B cell (primary cell): ENCODE results near the gene GRB10. TPM values are rescaled to one million over a fixed set of nuclear protein-coding genes. Genes with fewer than 3 reads are reported as not detected.

Experiments used
- ATAC-seq: fragments of 200-7000 bp; cut with Tn5 transposase; one replicate; pipeline ENCODE4 v1.10.0; 2021; ENCODE audit warnings: low read depth, mild to moderate bottlenecking, moderate number of reproducible peaks, moderate library complexity
- CTCF ChIA-PET: fragments of 350-600 bp; sonication (Branson Sonifier 250); formaldehyde crosslinking; loops from one replicate; lab custom pipeline; 2021; ENCODE audit warnings: antibody characterized with exemption, inconsistent platforms; lab: Charles Lee
- POLR2A ChIA-PET: fragments of 350-600 bp; sonication (Branson Sonifier 250); formaldehyde crosslinking; loops from one replicate; lab custom pipeline; 2021; ENCODE audit warnings: antibody characterized with exemption; lab: Charles Lee
- DNase-seq: peaks from one replicate; pipeline ENCODE4 v3.0.0; 2013
- H2AFZ ChIP-seq: 2 replicates; pipeline ENCODE4 v1.6.1; 2012; ENCODE audit warnings: mild to moderate bottlenecking, low read depth, low read length; ENCODE audit not compliant: insufficient read depth, poor library complexity, severe bottlenecking
- H3K27ac ChIP-seq, 2 donors: 1 replicate in 1 of 2; 2 replicates in 1 of 2; pipeline ENCODE4 v1.5.1; 2012 to 2013; ENCODE audit warnings: low read length in 2 of 2, mild to moderate bottlenecking in 2 of 2, moderate library complexity in 1 of 2
- H3K27me3 ChIP-seq, 4 experiments: fragments of 200-600 bp in 1 of 4; sonication (generic) in 1 of 4; replicated peaks in 1 of 4; 1 replicate in 2 of 4; 2 replicates in 2 of 4; pipeline versions ENCODE4 v1.6.1 to v1.7.0; 2013 to 2016; ENCODE audit warnings: low read length in 3 of 4, mild to moderate bottlenecking in 2 of 4, mixed read lengths in 1 of 4, moderate library complexity in 1 of 4; ENCODE audit not compliant: insufficient read depth in 4 of 4, control insufficient read depth in 3 of 4; ENCODE audit errors: control extremely low read depth in 1 of 4
- H3K36me3 ChIP-seq, 2 experiments: replicated peaks in 1 of 2; 1 replicate in 1 of 2; 2 replicates in 1 of 2; pipeline versions ENCODE4 v1.6.1 to v1.7.1; 2013; ENCODE audit warnings: low read length in 1 of 2; ENCODE audit not compliant: insufficient read depth in 2 of 2, control insufficient read depth in 1 of 2; ENCODE audit errors: control extremely low read depth in 1 of 2, extremely low read depth in 1 of 2
- H3K4me1 ChIP-seq, 2 donors: fragments of 200-600 bp in 1 of 2; sonication (generic) in 1 of 2; 1 replicate in 1 of 2; 2 replicates in 1 of 2; pipeline versions ENCODE4 v1.5.1 to v1.6.1; 2013 to 2017; ENCODE audit warnings: low read length in 2 of 2; ENCODE audit not compliant: control insufficient read depth in 2 of 2, insufficient read depth in 2 of 2
- H3K4me2 ChIP-seq: replicated peaks from 2 replicates; pipeline ENCODE3; 2012; ENCODE audit warnings: mild to moderate bottlenecking, low read depth, low read length; ENCODE audit not compliant: poor library complexity, severe bottlenecking
- H3K4me3 ChIP-seq, 5 experiments: fragments of 200-600 bp in 1 of 5; sonication (generic) in 1 of 5; 1 replicate in 3 of 5; 2 replicates in 2 of 5; pipeline versions ENCODE4 v1.5.1 to v1.7.0; 2011 to 2016; ENCODE audit warnings: low read length in 4 of 5, mild to moderate bottlenecking in 4 of 5, low read depth in 2 of 5, control low read depth in 1 of 5, moderate library complexity in 1 of 5; ENCODE audit not compliant: insufficient read depth in 1 of 5; ENCODE audit errors: control extremely low read depth in 1 of 5, extremely low read depth in 1 of 5
- H3K79me2 ChIP-seq: fragments of 200-600 bp; sonication (generic); one replicate; pipeline ENCODE4 v1.6.0; 2016; ENCODE audit warnings: low read length; ENCODE audit not compliant: control insufficient read depth, insufficient read depth
- H3K9ac ChIP-seq: fragments of 200-600 bp; sonication (generic); 2 replicates; pipeline ENCODE4 v1.6.1; 2017; ENCODE audit warnings: mild to moderate bottlenecking, low read length, moderate library complexity
- H3K9me3 ChIP-seq, 3 donors: one replicate each; pipeline versions ENCODE4 v1.6.1 to v1.7.1; 2013; ENCODE audit warnings: low read length in 2 of 3; ENCODE audit not compliant: control insufficient read depth in 2 of 3, insufficient read depth in 1 of 3; ENCODE audit errors: control extremely low read depth in 1 of 3
- H4K20me1 ChIP-seq: 2 replicates; pipeline ENCODE4 v1.6.0; 2012; ENCODE audit warnings: mild to moderate bottlenecking, low read length; ENCODE audit not compliant: insufficient read depth, control insufficient read depth, poor library complexity, severe bottlenecking
- H3K27ac Mint-ChIP-seq: one replicate; pipeline ENCODE4 v1.8.0; 2021; ENCODE audit warnings: mixed read lengths
- H3K27me3 Mint-ChIP-seq: one replicate; pipeline ENCODE4 v1.8.0; 2021; ENCODE audit warnings: mixed read lengths
- H3K4me1 Mint-ChIP-seq: one replicate; pipeline ENCODE4 v1.8.0; 2021; ENCODE audit warnings: mixed read lengths
- H3K4me3 Mint-ChIP-seq: one replicate; pipeline ENCODE4 v1.8.0; 2021; ENCODE audit warnings: mixed read lengths
- H3K9me3 Mint-ChIP-seq: one replicate; pipeline ENCODE4 v1.8.0; 2022; ENCODE audit warnings: mixed read lengths; ENCODE audit not compliant: insufficient read depth
- EZH2 ChIP-seq: IDR thresholded peaks from 2 replicates; pipeline ENCODE4 v1.6.1; 2012; ENCODE audit warnings: borderline replicate concordance, low read depth, mild to moderate bottlenecking, moderate library complexity, low read length; ENCODE audit not compliant: insufficient read depth, poor library complexity, severe bottlenecking
- WGBS: methylation state at CpG from one replicate; pipeline ENCODE4 v1.1.5; 2013; ENCODE audit warnings: missing lambda C conversion rate; ENCODE audit not compliant: insufficient coverage; 5-methylcytosine and 5-hydroxymethylcytosine counted together
- intact Hi-C: fragments of 100-400 bp; cut with micrococcal nuclease; formaldehyde crosslinking; loops from one replicate; pipeline ENCODE4 v1.10.0; 2022
- polyA plus RNA-seq: library from polyadenylated mRNA; depleted of rRNA; stranded (reverse); fragments of >200 nt; gene quantifications from 2 replicates; pipeline ENCODE4 v1.2.3, GENCODE V29; 2012
- total RNA-seq, 2 donors: library from RNA; stranded (reverse); fragments of 120-200 nt in 1 of 2; gene quantifications; 1 replicate in 1 of 2; 2 replicates in 1 of 2; pipeline versions ENCODE4 v1.2.3 to v1.2.4, GENCODE V29; 2013 to 2022
- TF ChIP-seq, protein P1 (sequence below): fragments of 200-600 bp; IDR thresholded peaks from one replicate; pipeline ENCODE4 v1.8.0; 2022; ENCODE audit warnings: antibody characterized with exemption, mild to moderate bottlenecking

GRB10 gene
- total and polyA plus RNA-seq, 2 donors (not counting 1 experiment from before 2014, with no cell fraction given), result 0.04 TPM; not detected in 1

DNA sequence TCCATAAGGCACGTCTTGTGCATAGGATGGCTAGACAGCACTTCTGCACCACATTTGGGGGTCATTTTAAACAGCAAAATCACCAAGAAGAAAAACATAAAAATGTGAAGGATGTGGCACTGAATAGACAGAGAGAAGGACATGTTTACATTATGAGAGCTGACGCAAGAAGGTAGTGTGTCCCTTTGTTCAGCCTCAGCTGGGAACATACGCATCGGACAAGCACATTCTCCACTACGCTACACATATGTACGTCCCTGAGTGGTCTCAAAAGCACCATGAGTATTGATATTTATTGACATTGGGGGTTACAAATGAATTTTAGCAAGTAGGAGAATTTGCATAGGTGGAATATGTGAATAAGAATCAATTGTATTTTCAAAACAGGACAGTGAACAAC lies 237.7 kb downstream of the GRB10 start:
- no peak overlapping the region for H2AFZ ChIP-seq
- H3K9me3 ChIP-seq, result no peaks in the 10 kb centered on the region
- H3K4me3 Mint-ChIP-seq, result no peak overlapping the region
- H3K79me2 ChIP-seq, result no peaks in the 10 kb centered on the region
- H3K27me3 Mint-ChIP-seq, result peaks cover 7% of the 10 kb centered on the region
- no peak overlapping the region for H3K4me2 ChIP-seq
- no peak overlapping the region for H3K27ac Mint-ChIP-seq
- POLR2A ChIA-PET, result no interaction called here
- no peaks in the 10 kb centered on the region for H3K27me3 ChIP-seq
- WGBS, result no CpG with 5 or more reads among the region's 6 CpGs
- intact Hi-C loops, result no loop called here
- TF ChIP-seq, protein P1, sequence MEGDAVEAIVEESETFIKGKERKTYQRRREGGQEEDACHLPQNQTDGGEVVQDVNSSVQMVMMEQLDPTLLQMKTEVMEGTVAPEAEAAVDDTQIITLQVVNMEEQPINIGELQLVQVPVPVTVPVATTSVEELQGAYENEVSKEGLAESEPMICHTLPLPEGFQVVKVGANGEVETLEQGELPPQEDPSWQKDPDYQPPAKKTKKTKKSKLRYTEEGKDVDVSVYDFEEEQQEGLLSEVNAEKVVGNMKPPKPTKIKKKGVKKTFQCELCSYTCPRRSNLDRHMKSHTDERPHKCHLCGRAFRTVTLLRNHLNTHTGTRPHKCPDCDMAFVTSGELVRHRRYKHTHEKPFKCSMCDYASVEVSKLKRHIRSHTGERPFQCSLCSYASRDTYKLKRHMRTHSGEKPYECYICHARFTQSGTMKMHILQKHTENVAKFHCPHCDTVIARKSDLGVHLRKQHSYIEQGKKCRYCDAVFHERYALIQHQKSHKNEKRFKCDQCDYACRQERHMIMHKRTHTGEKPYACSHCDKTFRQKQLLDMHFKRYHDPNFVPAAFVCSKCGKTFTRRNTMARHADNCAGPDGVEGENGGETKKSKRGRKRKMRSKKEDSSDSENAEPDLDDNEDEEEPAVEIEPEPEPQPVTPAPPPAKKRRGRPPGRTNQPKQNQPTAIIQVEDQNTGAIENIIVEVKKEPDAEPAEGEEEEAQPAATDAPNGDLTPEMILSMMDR, result no peak
- TF ChIP-seq EZH2, result no peak
- H4K20me1 ChIP-seq, result no peaks in the 10 kb centered on the region
- CTCF ChIA-PET, result no interaction called here
- no peaks in the 10 kb centered on the region for H3K9me3 Mint-ChIP-seq
- H3K27ac ChIP-seq, result no peak overlapping the region
- no peak for DNase-seq
- no peak overlapping the region for H3K9ac ChIP-seq
- no peaks in the 10 kb centered on the region for H3K4me1 Mint-ChIP-seq
- no peaks in the 10 kb centered on the region for H3K36me3 ChIP-seq
- H3K4me1 ChIP-seq, result no peaks in the 10 kb centered on the region
- no peak for ATAC-seq
- no peak overlapping the region for H3K4me3 ChIP-seq

DNA sequence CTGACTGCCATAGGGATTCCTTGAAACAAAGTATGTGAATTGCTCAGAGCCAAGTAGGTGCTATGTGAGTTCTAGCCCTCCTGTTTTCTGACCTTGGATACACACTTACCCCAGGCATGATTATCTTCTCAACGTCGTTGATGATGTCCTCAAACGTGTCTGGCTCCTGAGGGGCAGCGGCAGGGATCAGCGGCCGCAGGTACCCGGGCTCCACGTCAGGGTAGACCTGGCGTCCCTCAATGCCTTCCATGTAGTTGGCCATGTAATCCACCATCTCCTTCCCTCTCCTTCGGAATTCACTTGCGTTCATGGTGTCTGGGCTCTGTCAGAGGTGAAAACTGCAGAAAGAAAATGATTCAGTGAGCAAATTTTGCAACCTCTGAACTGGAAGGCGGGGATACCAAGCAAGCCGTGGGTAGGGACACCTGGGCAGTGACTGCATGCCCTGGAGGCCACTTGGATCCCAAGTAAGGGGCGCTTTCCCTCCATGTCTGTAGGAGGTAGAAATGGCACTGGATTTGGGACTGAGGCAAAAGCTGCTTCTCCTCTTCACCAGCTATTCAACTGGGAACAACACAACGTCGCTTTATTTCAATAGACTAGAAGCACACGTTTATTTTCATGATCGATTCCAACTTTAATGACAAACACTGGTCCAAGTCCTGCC lies 238.8 kb downstream of the GRB10 start:
- Histone ChIP-seq H3K4me1 (no peaks in the 10 kb centered on the region), H3K27me3 (no peaks in the 10 kb centered on the region), H3K27ac (no peak overlapping the region), H3K4me2 (no peak overlapping the region), H3K4me3 (no peak overlapping the region), H3K9me3 (no peaks in the 10 kb centered on the region), H3K36me3 (no peaks in the 10 kb centered on the region), H2AFZ (no peak overlapping the region), H4K20me1 (no peaks in the 10 kb centered on the region), H3K79me2 (no peaks in the 10 kb centered on the region), H3K9ac (no peak overlapping the region)
- ATAC-seq, result no peak
- ChIA-PET POLR2A (no interaction called here), CTCF (no interaction called here)
- WGBS, result 95% methylated on average over 16 of the region's 18 CpGs
- no peak overlapping the region for H3K4me3 Mint-ChIP-seq
- no peaks in the 10 kb centered on the region for H3K9me3 Mint-ChIP-seq
- peaks cover 7% of the 10 kb centered on the region for H3K27me3 Mint-ChIP-seq
- intact Hi-C loops, result no loop called here
- no peak overlapping the region for H3K27ac Mint-ChIP-seq
- no peak for DNase-seq
- H3K4me1 Mint-ChIP-seq, result no peaks in the 10 kb centered on the region
- no peak for TF ChIP-seq EZH2
- TF ChIP-seq, protein P1, result no peak
